Chondrocyte (in vitro differentiated cells): ENCODE data around the gene IL23R. TPM values are rescaled to one million over a fixed set of nuclear protein-coding genes. Genes with fewer than 3 reads are reported as not detected.

Experiments used
- DNase-seq: peaks from one replicate; pipeline ENCODE4 v3.0.0; 2021; ENCODE audit warnings: mixed read lengths, low spot score
- H3K27ac Mint-ChIP-seq: one replicate; pipeline ENCODE4 v1.8.0; 2021; ENCODE audit warnings: mild to moderate bottlenecking, moderate library complexity, mixed read lengths; ENCODE audit not compliant: unreplicated experiment
- H3K27me3 Mint-ChIP-seq: 2 replicates; pipeline ENCODE4 v1.8.0; 2021; ENCODE audit warnings: low read depth, mixed read lengths
- H3K36me3 Mint-ChIP-seq: 2 replicates; pipeline ENCODE4 v1.8.0; 2021; ENCODE audit warnings: low read depth, mixed read lengths
- H3K4me1 Mint-ChIP-seq: 2 replicates; pipeline ENCODE4 v1.8.0; 2021; ENCODE audit warnings: low read depth, mild to moderate bottlenecking, mixed read lengths
- H3K4me3 Mint-ChIP-seq: one replicate; pipeline ENCODE4 v1.8.0; 2021; ENCODE audit warnings: mild to moderate bottlenecking, moderate library complexity, mixed read lengths; ENCODE audit not compliant: unreplicated experiment
- H3K9me3 Mint-ChIP-seq: 2 replicates; pipeline ENCODE4 v1.8.0; 2021; ENCODE audit warnings: low read depth, mixed read lengths
- total RNA-seq: library from RNA; stranded (reverse); gene quantifications from 3 replicates; pipeline ENCODE4 v1.2.1, GENCODE V29; 2021
- TF ChIP-seq, protein P1 (sequence below): fragments of 200-600 bp; sonication (generic); IDR thresholded peaks from 2 replicates; pipeline ENCODE4 v1.5.0; 2021; ENCODE audit warnings: antibody characterized with exemption, mild to moderate bottlenecking, moderate library complexity

The IL23R gene
- total RNA-seq, 1 donor from 2014 or later: not detected

DNA sequence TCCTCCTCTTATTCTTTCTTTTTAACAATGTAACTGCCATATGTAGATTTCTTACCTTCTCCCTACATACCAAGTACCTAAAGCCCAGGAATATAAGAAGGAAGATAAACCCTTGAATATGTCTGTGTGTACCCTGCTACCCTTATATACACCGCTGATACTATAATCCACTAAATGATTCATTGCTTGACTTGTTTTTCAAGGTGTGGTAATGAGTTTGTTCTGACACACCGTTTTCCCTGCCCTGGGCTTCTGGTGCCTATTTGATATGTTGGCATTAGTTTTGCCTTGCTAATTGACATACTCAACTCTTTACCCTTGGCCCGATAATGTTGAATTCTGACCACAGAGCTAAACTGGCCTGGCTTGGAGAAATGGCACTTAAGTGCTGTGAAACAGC lies 64.3 kb downstream of the IL23R start:
- no peak overlapping the region for H3K27ac Mint-ChIP-seq
- no peak for DNase-seq
- H3K4me1 Mint-ChIP-seq: peaks cover 19% of the 10 kb centered on the region
- H3K36me3 Mint-ChIP-seq: peaks cover 1% of the 10 kb centered on the region
- H3K4me3 Mint-ChIP-seq: no peak overlapping the region
- peaks cover 10% of the 10 kb centered on the region for H3K9me3 Mint-ChIP-seq
- TF ChIP-seq, protein P1, sequence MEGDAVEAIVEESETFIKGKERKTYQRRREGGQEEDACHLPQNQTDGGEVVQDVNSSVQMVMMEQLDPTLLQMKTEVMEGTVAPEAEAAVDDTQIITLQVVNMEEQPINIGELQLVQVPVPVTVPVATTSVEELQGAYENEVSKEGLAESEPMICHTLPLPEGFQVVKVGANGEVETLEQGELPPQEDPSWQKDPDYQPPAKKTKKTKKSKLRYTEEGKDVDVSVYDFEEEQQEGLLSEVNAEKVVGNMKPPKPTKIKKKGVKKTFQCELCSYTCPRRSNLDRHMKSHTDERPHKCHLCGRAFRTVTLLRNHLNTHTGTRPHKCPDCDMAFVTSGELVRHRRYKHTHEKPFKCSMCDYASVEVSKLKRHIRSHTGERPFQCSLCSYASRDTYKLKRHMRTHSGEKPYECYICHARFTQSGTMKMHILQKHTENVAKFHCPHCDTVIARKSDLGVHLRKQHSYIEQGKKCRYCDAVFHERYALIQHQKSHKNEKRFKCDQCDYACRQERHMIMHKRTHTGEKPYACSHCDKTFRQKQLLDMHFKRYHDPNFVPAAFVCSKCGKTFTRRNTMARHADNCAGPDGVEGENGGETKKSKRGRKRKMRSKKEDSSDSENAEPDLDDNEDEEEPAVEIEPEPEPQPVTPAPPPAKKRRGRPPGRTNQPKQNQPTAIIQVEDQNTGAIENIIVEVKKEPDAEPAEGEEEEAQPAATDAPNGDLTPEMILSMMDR: no peak
- peaks cover 5% of the 10 kb centered on the region for H3K27me3 Mint-ChIP-seq

DNA sequence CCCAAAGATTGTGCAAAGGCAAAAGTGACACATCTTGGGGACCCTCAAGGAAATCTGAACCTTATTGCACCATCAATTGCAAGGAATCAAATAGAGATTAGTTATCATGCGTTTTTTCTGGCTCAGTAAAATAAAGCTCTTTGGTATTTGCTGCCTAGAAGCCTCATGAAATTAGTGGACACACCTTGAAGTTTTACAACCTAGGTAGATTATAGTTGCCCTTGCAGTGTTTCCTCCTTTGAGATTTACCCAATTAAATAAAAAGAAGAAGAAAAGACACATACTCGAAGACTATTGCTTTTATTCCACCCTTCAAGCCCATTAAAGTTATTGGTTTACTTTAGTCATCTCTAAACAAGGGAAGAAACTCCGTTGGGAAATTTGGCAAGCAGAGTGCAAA lies 70.0 kb downstream of the IL23R start:
- no peak overlapping the region for H3K4me3 Mint-ChIP-seq
- H3K9me3 Mint-ChIP-seq: no peaks in the 10 kb centered on the region
- no peak for DNase-seq
- H3K4me1 Mint-ChIP-seq: no peaks in the 10 kb centered on the region
- TF ChIP-seq, protein P1: no peak
- no peak overlapping the region for H3K27ac Mint-ChIP-seq
- H3K27me3 Mint-ChIP-seq: peaks cover 15% of the 10 kb centered on the region
- no peaks in the 10 kb centered on the region for H3K36me3 Mint-ChIP-seq

DNA sequence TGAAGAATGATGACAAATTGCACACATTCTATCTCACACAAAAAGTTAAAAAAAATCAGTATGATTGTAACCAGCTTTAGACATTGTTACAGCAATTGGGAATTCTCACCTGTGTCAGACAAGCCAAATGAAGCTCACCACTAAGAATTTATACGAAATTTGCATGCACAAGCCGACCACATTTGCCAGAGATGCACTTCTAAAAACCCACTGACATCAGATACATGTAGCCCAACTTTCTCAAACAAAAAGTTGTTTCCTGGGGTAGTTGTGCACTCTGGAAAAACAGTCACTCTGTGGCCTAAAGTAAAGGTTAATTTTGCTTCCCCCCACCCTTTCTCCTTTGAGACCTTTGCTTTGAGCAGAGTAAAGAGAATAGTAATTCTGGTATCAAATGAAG lies 73.5 kb downstream of the IL23R start:
- no peaks in the 10 kb centered on the region for H3K36me3 Mint-ChIP-seq
- DNase-seq: no peak
- no peak overlapping the region for H3K27ac Mint-ChIP-seq
- H3K27me3 Mint-ChIP-seq: peaks cover 35% of the 10 kb centered on the region
- H3K9me3 Mint-ChIP-seq: no peaks in the 10 kb centered on the region
- H3K4me1 Mint-ChIP-seq: no peaks in the 10 kb centered on the region
- no peak overlapping the region for H3K4me3 Mint-ChIP-seq
- TF ChIP-seq, protein P1: no peak

DNA sequence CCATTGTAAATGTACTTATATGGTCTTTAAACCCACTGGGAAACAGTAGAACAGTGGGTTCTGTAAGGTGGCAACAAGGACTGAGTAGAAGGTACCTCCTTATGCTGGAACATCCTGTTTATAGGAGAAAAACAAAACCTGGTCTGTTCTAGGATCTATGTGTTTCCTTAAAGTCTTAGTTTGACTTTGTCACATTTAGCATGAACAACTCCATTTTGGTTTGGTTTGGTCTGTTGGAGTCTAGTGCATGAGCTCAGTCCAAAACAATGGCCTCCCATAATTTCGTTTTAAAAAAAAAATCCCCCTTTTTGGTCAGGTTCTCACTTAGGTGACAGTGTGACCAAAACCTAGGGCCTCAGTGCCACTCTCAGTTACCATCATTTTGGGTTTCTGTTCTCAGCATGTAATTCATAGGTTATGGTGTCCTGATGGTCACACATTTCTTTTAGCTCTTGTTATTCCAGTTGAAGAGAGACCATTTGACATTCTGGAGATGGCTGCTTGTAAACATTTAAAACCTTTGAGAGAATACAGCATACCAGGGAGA lies 75.0 kb downstream of the IL23R start:
- TF ChIP-seq, protein P1: no peak
- DNase-seq: no peak
- no peaks in the 10 kb centered on the region for H3K4me1 Mint-ChIP-seq
- no peak overlapping the region for H3K4me3 Mint-ChIP-seq
- no peaks in the 10 kb centered on the region for H3K9me3 Mint-ChIP-seq
- H3K36me3 Mint-ChIP-seq: no peaks in the 10 kb centered on the region
- H3K27me3 Mint-ChIP-seq: peaks cover 40% of the 10 kb centered on the region
- no peak overlapping the region for H3K27ac Mint-ChIP-seq

DNA sequence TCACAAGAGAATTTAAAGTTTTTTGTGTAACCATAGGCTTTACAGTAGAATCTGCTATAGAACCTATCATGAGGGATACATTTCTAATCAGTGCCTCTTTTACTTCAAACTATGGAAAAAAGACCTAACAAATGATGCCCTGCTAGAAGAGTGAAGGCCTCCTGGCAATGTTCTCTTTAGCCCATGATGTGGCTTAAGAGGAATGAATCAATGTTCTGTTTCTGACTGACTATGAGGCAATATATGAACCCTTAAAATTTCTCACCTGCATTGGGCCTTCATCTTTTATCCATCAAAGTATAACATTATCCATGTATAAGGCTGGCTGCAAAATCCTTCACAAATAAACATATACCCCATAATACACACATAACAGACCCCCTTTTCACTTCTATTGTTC lies 75.8 kb downstream of the IL23R start:
- Mint-ChIP-seq H3K4me1 (no peaks in the 10 kb centered on the region), H3K4me3 (no peak overlapping the region), H3K27me3 (peaks cover 44% of the 10 kb centered on the region), H3K36me3 (no peaks in the 10 kb centered on the region), H3K9me3 (no peaks in the 10 kb centered on the region), H3K27ac (no peak overlapping the region)
- no peak for DNase-seq
- TF ChIP-seq, protein P1: no peak
